Upper lobe of left lung (tissue), 6 donors: Measurements from ENCODE around the gene HMX1. TPM values are rescaled to one million over a fixed set of nuclear protein-coding genes. Genes with fewer than 3 reads are reported as not detected.

Experiments
- ATAC-seq, 2 donors: fragments of 200-7000 bp; cut with Tn5 transposase; one replicate each; pipeline ENCODE4 v1.9.1; 2022; ENCODE audit warnings: mild to moderate bottlenecking in 2 of 2, moderate library complexity in 2 of 2; ENCODE audit not compliant: low FRiP score in 2 of 2
- DNase-seq, 2 donors: peaks; one replicate each; pipeline ENCODE4 v3.0.0-alpha.2; 2019 to 2020
- H3K27ac ChIP-seq, 4 donors: fragments of 200-600 bp; sonication (generic); one replicate each; pipeline ENCODE4 v1.5.1; 2016 to 2019
- H3K27me3 ChIP-seq, 4 donors: fragments of 200-600 bp; sonication (generic); one replicate each; pipeline ENCODE4 v1.5.1; 2017 to 2019
- H3K36me3 ChIP-seq, 4 donors: fragments of 200-600 bp; sonication (generic); one replicate each; pipeline ENCODE4 v1.5.1; 2016 to 2019
- H3K4me1 ChIP-seq, 4 donors: fragments of 200-600 bp; sonication (generic); one replicate each; pipeline ENCODE4 v1.5.1; 2018 to 2019
- H3K4me3 ChIP-seq, 4 donors: fragments of 200-600 bp; sonication (generic); one replicate each; pipeline ENCODE4 v1.5.1; 2017 to 2019; ENCODE audit warnings: mild to moderate bottlenecking in 2 of 4, moderate library complexity in 1 of 4
- H3K9me3 ChIP-seq, 4 donors: fragments of 200-600 bp; sonication (generic); one replicate each; pipeline ENCODE4 v1.5.1; 2018 to 2019
- EP300 ChIP-seq, 4 donors: sonication (generic); formaldehyde crosslinking; IDR thresholded peaks; one replicate each; pipeline ENCODE4 v1.5.1; 2017; ENCODE audit warnings: antibody characterized with exemption in 4 of 4, control low read depth in 2 of 4
- POLR2A ChIP-seq, 4 donors: fragments of 450-650 bp; IDR thresholded peaks; one replicate each; pipeline ENCODE4 v1.5.1; 2016 to 2017; ENCODE audit warnings: antibody characterized with exemption in 4 of 4, mild to moderate bottlenecking in 2 of 4
- POLR2AphosphoS5 ChIP-seq, 2 donors: sonication (generic); formaldehyde crosslinking; IDR thresholded peaks; one replicate each; pipeline ENCODE4 v1.5.1; 2017; ENCODE audit warnings: antibody characterized with exemption in 2 of 2
- WGBS, 2 donors: methylation state at CpG; one replicate each; pipeline ENCODE4 v1.1.5; 2017 to 2018; 5-methylcytosine and 5-hydroxymethylcytosine counted together
- total RNA-seq, 6 donors: library from RNA; depleted of rRNA in 4 of 6; stranded (reverse); fragments of >200 nt in 4 of 6; gene quantifications; one replicate each; pipeline versions ENCODE4 v1.1.0 to v1.2.1, GENCODE V29; 2016 to 2021
- TF ChIP-seq, protein P1 (sequence below), 6 experiments: fragments of 450-650 bp in 4 of 6; fragments of 200-600 bp in 2 of 6; sonication (generic) in 2 of 6; IDR thresholded peaks; one replicate each; pipeline ENCODE4 v1.5.1; 2016 to 2019; ENCODE audit warnings: antibody characterized with exemption in 6 of 6
- donor health status: DM: no; HTN: no; CAD: no; lungs with moderate emphysema.
- donor health status: DM: no; HTN: yes; CAD: no; lungs with severe emphysema.

The HMX1 gene
- total RNA-seq, 6 donors from 2014 or later: not detected

DNA sequence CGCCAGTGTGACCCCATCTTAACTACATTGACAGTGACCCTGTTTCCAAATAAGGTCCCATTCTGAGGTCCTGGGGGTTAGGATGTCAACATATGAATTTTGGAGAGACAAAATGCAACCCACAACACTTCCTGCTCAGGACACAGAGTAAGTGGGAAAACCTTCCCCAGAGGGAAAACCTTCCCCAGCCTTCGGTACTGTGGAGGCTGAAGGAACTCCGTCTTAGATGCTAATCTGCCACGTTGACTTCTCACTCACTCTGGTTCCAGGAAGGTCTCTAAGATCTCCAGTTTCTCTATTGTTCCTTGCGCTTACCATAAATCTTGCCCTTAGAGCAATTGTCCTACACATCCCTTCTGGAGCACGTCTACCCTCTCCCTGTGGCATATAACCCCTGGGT, 29.7 kb upstream of the HMX1 start:
- no peak for ATAC-seq
- TF ChIP-seq POLR2A (IDR thresholded peaks at IDR 0.05) (no peak), POLR2AphosphoS5 (IDR thresholded peaks at IDR 0.05) (no peak), EP300 (IDR thresholded peaks at IDR 0.05) (no peak)
- TF ChIP-seq, protein P1, sequence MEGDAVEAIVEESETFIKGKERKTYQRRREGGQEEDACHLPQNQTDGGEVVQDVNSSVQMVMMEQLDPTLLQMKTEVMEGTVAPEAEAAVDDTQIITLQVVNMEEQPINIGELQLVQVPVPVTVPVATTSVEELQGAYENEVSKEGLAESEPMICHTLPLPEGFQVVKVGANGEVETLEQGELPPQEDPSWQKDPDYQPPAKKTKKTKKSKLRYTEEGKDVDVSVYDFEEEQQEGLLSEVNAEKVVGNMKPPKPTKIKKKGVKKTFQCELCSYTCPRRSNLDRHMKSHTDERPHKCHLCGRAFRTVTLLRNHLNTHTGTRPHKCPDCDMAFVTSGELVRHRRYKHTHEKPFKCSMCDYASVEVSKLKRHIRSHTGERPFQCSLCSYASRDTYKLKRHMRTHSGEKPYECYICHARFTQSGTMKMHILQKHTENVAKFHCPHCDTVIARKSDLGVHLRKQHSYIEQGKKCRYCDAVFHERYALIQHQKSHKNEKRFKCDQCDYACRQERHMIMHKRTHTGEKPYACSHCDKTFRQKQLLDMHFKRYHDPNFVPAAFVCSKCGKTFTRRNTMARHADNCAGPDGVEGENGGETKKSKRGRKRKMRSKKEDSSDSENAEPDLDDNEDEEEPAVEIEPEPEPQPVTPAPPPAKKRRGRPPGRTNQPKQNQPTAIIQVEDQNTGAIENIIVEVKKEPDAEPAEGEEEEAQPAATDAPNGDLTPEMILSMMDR (IDR thresholded peaks at IDR 0.05): no peak
- Histone ChIP-seq H3K9me3 (peaks cover 6 to 32% (median 23%) of the 10 kb centered on the region in 4 donors), H3K4me3 (no peak overlapping the region), H3K27me3 (no peaks in the 10 kb centered on the region), H3K4me1 (no peaks in the 10 kb centered on the region), H3K27ac (no peak overlapping the region), H3K36me3 (no peaks in the 10 kb centered on the region)
- DNase-seq: no peak
- 91 to 98% methylated on average over 6 of the region's 6 CpGs for WGBS, 2 donors

DNA sequence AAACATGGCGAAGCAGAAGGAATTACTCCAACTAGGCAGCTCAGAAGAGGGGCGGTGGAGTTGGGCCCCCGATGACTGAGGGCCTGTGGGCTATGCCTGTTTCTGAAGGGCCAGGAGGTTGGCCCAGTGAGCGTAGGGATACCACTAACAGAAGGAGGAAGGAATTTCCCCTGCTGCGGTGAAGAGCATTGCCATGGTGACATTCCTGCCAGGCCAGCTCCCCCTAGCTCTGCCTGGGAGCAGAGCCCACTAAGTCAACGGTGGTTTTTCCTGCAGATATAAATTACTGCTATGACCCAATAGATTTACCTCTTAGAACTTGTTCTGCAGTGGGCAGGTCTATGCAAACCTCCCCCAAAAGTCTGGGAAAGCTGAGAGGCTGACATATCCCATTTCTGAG, 28.9 kb upstream of the HMX1 start:
- no peak for ATAC-seq
- no peak for TF ChIP-seq EP300 (IDR thresholded peaks at IDR 0.05)
- no peak for TF ChIP-seq POLR2A (IDR thresholded peaks at IDR 0.05)
- TF ChIP-seq, protein P1 (IDR thresholded peaks at IDR 0.05): no peak
- TF ChIP-seq POLR2AphosphoS5 (IDR thresholded peaks at IDR 0.05): no peak
- Histone ChIP-seq H3K4me1 (no peaks in the 10 kb centered on the region), H3K27ac (no peak overlapping the region), H3K9me3 (peaks cover 6 to 32% (median 23%) of the 10 kb centered on the region in 4 donors), H3K4me3 (no peak overlapping the region), H3K27me3 (no peaks in the 10 kb centered on the region), H3K36me3 (no peaks in the 10 kb centered on the region)
- WGBS, 2 donors: 87 to 94% methylated on average over 5 to 6 of the region's 6 CpGs
- DNase-seq: no peak

DNA sequence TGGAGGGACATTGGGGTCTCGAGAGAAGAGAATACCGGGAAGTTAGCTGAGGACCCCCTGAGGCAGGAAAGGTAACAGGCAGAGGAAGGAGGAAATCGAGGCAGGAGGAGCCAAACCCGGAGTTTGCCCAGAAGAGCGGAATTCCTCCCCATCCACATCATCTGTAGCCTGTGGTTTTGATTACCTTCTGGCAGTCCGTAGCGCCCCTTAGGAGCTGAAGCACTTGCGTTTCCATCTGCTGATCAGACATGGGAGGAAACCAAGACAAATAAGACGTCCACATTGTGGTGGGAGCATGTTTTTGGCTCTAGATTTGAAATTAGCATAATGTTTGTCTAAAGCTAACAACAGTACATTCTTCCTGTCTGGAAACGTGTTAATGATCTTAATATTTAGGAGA, 26.8 kb upstream of the HMX1 start:
- H3K9me3 ChIP-seq: peaks cover 6 to 32% (median 23%) of the 10 kb centered on the region in 4 donors
- no peaks in the 10 kb centered on the region for H3K36me3 ChIP-seq
- no peak for DNase-seq
- peaks cover 0 to 11% (median 0%) of the 10 kb centered on the region in 4 donors for H3K4me1 ChIP-seq
- no peak overlapping the region for H3K4me3 ChIP-seq
- peaks cover 0 to 20% (median 11%) of the 10 kb centered on the region in 4 donors for H3K27me3 ChIP-seq
- no peak overlapping the region for H3K27ac ChIP-seq
- 49 to 68% methylated on average over 10 of the region's 10 CpGs for WGBS, 2 donors
- ATAC-seq: peak in 1 of 2 donors; percentile 75
- TF ChIP-seq EP300 (IDR thresholded peaks at IDR 0.05) (no peak), POLR2A (IDR thresholded peaks at IDR 0.05) (no peak), POLR2AphosphoS5 (IDR thresholded peaks at IDR 0.05) (no peak)
- TF ChIP-seq, protein P1 (IDR thresholded peaks at IDR 0.05): no peak

DNA sequence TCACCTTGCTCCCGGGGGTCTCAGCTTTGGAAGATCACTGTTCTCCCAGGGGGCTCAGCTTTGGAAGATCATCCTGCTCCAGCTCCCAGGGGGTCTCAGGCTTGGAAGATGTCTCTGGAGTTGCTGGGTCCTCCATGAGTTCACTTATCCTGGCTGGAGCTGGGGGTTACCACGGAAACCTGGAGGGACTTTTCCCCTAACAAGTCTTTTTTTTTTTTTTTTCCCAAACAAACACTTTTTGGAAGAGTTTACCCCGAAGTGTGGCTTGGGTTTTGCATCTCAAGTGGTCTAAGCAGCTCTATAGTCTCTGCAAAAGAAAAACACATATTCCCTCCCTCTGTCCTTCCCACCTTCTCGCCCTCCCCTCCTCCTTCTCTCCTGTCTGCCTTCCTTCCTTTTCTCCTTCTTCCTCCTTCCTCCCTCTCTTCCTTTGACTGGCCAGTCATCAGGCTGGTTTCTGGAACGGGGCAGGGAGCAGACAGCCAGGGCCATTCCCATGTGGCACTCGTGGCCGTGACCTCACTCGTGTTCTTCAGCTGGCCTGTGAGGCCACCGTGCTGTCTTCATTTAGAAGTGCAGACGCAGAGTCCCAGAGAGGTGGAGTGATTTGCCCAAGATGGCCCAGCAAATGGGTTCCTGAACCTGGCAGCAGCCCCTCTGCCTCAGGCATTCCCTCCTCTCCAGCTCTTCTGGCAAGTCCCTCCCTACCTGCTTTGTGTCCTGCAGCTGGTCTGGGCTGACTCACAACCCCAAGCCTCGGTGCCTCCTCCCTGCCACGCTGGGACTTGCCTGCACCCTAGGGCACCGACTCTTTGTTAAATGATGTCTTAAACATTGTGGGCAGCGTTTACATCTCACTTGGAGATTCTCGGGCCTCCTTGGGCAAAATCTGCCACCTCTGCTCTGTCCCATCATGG, 25.9 kb upstream of the HMX1 start:
- no peak overlapping the region for H3K4me3 ChIP-seq
- 32 to 35% methylated on average over 15 of the region's 15 CpGs for WGBS, 2 donors
- H3K27me3 ChIP-seq: peaks cover 0 to 29% (median 15%) of the 10 kb centered on the region in 4 donors
- ATAC-seq: peak in 1 of 2 donors; percentile 67
- DNase-seq: no peak
- H3K36me3 ChIP-seq: no peaks in the 10 kb centered on the region
- TF ChIP-seq POLR2AphosphoS5 (IDR thresholded peaks at IDR 0.05) (no peak), EP300 (IDR thresholded peaks at IDR 0.05) (no peak), POLR2A (IDR thresholded peaks at IDR 0.05) (no peak)
- TF ChIP-seq, protein P1 (IDR thresholded peaks at IDR 0.05): no peak
- peaks cover 0 to 20% (median 0%) of the 10 kb centered on the region in 4 donors for H3K4me1 ChIP-seq
- H3K27ac ChIP-seq: no peak overlapping the region
- peaks cover 6 to 31% (median 23%) of the 10 kb centered on the region in 4 donors for H3K9me3 ChIP-seq
